Measurements from ENCODE around the gene TTC29. TPM values are rescaled to one million over a fixed set of nuclear protein-coding genes. Genes with fewer than 3 reads are reported as not detected.
"Not testable (repeated sequence)": the region's sequence is repeated elsewhere in the genome, so short reads cannot be mapped to it uniquely, and the experiment has no call there.

The TTC29 gene
- total RNA-seq, 1 donor from 2014 or later, result 0.09 TPM

- DNase-seq (ENCODE audit: low spot score), result no peak
- no peaks in the 10 kb centered on the region for H3K9me3 ChIP-seq (ENCODE audit: low read depth)
- no peaks in the 10 kb centered on the region for H3F3A ChIP-seq (ENCODE audit: low read depth)
- no peaks in the 10 kb centered on the region for H3K4me1 Mint-ChIP-seq
- no peaks in the 10 kb centered on the region for H3K4me1 ChIP-seq
- peaks cover 3% of the 10 kb centered on the region for H3K9me3 Mint-ChIP-seq
- no peaks in the 10 kb centered on the region for H3K36me3 ChIP-seq
- no peak overlapping the region for H3K9ac ChIP-seq
- no peaks in the 10 kb centered on the region for H3K27me3 Mint-ChIP-seq (ENCODE audit: insufficient read depth, low read depth)
- no peak overlapping the region for H3K4me3 ChIP-seq
- TF ChIP-seq, protein P1, sequence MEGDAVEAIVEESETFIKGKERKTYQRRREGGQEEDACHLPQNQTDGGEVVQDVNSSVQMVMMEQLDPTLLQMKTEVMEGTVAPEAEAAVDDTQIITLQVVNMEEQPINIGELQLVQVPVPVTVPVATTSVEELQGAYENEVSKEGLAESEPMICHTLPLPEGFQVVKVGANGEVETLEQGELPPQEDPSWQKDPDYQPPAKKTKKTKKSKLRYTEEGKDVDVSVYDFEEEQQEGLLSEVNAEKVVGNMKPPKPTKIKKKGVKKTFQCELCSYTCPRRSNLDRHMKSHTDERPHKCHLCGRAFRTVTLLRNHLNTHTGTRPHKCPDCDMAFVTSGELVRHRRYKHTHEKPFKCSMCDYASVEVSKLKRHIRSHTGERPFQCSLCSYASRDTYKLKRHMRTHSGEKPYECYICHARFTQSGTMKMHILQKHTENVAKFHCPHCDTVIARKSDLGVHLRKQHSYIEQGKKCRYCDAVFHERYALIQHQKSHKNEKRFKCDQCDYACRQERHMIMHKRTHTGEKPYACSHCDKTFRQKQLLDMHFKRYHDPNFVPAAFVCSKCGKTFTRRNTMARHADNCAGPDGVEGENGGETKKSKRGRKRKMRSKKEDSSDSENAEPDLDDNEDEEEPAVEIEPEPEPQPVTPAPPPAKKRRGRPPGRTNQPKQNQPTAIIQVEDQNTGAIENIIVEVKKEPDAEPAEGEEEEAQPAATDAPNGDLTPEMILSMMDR (IDR thresholded peaks at IDR 0.05), result no peak
- TF ChIP-seq EZH2 (IDR thresholded peaks at IDR 0.05) (no peak), EZH2phosphoT487 (IDR thresholded peaks at IDR 0.05) (no peak)
- no peak overlapping the region for H2AFZ ChIP-seq (replicated peaks)
- no peaks in the 10 kb centered on the region for H3K79me2 ChIP-seq (ENCODE audit: low read depth)
- no peak overlapping the region for H3K4me2 ChIP-seq
- no peak overlapping the region for H3K27ac ChIP-seq
- H3K4me3 Mint-ChIP-seq, result no peak overlapping the region
- H4K20me1 ChIP-seq (ENCODE audit: low read depth), result no peaks in the 10 kb centered on the region
- H3K27me3 ChIP-seq, result no peaks in the 10 kb centered on the region
- no peaks in the 10 kb centered on the region for H3K36me3 Mint-ChIP-seq
- no peak overlapping the region for H3K27ac Mint-ChIP-seq
These were observed 270.7 kb downstream of the TTC29 start for GRCh38 chr4:146674829-146675570.

DNA sequence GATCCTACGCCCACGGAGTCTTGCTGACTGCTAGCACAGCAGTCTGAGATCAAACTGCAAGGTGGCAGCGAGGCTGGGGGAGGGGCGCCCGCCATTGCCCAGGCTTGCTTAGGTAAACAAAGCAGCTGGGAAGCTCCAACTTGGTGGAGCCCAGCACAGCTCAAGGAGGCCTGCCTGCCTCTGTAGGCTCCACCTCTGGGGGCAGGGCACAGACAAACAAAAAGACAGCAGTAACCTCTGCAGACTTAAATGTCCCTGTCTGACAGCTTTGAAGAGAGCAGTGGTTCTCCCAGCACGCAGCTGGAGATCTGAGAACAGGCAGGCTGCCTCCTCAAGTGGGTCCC lies 281.7 kb downstream of the TTC29 start:
- H4K20me1 ChIP-seq (ENCODE audit: low read depth); H3K4me3 Mint-ChIP-seq; H3K36me3 ChIP-seq; H3K9ac ChIP-seq; H3K4me1 Mint-ChIP-seq; H3K27ac Mint-ChIP-seq; H3K9me3 ChIP-seq (ENCODE audit: low read depth); H3K9me3 Mint-ChIP-seq; H3K27me3 Mint-ChIP-seq (ENCODE audit: insufficient read depth, low read depth); H3K79me2 ChIP-seq (ENCODE audit: low read depth); H3K4me1 ChIP-seq; H3K27ac ChIP-seq; H2AFZ ChIP-seq (replicated peaks); H3K36me3 Mint-ChIP-seq; H3K4me3 ChIP-seq; DNase-seq (ENCODE audit: low spot score); H3F3A ChIP-seq (ENCODE audit: low read depth): not testable (repeated sequence)
- H3K4me2 ChIP-seq, result peak overlapping the region; percentile 31
- peaks cover 45% of the 10 kb centered on the region for H3K27me3 ChIP-seq

- no peaks in the 10 kb centered on the region for H3K4me1 Mint-ChIP-seq
- no peaks in the 10 kb centered on the region for H3K4me1 ChIP-seq
- no peak overlapping the region for H3K4me3 Mint-ChIP-seq
- no peaks in the 10 kb centered on the region for H3F3A ChIP-seq (ENCODE audit: low read depth)
- no peak overlapping the region for H3K4me2 ChIP-seq
- H3K9ac ChIP-seq, result no peak overlapping the region
- TF ChIP-seq EZH2 (IDR thresholded peaks at IDR 0.05) (no peak), EZH2phosphoT487 (IDR thresholded peaks at IDR 0.05) (no peak)
- TF ChIP-seq, protein P1 (IDR thresholded peaks at IDR 0.05), result no peak
- peaks cover 2% of the 10 kb centered on the region for H4K20me1 ChIP-seq (ENCODE audit: low read depth)
- peaks cover 11% of the 10 kb centered on the region for H3K27me3 Mint-ChIP-seq (ENCODE audit: insufficient read depth, low read depth)
- peaks cover 8% of the 10 kb centered on the region for H3K9me3 Mint-ChIP-seq
- no peak for DNase-seq (ENCODE audit: low spot score)
- H3K9me3 ChIP-seq (ENCODE audit: low read depth), result no peaks in the 10 kb centered on the region
- H3K36me3 Mint-ChIP-seq, result no peaks in the 10 kb centered on the region
- H3K4me3 ChIP-seq, result no peak overlapping the region
- H2AFZ ChIP-seq (replicated peaks), result no peak overlapping the region
- no peak overlapping the region for H3K27ac ChIP-seq
- no peaks in the 10 kb centered on the region for H3K36me3 ChIP-seq
- no peak overlapping the region for H3K27ac Mint-ChIP-seq
- peaks cover 70% of the 10 kb centered on the region for H3K27me3 ChIP-seq
- no peaks in the 10 kb centered on the region for H3K79me2 ChIP-seq (ENCODE audit: low read depth)
These were observed 284.3 kb downstream of the TTC29 start for GRCh38 chr4:146661367-146661766.

Measured in neural progenitor cell (in vitro differentiated cells).